Measurements from ENCODE around the gene BGN.

BGN gene

GRCh38 chrX:153455571-153455970, 39.2 kb upstream of the BGN start:
- Histone ChIP-seq H3K27ac (ENCODE audit: low read length, poor library complexity, severe bottlenecking) (no peak overlapping the region), H3K4me3 (ENCODE audit: insufficient read depth in 1 of 2, low read depth in 1 of 2, low read length in 2 of 2) (no peak overlapping the region), H4K91ac (ENCODE audit: low read length) (no peak overlapping the region), H3K9me3 (ENCODE audit: control insufficient read depth, low read length) (no peaks in the 10 kb centered on the region), H3K14ac (ENCODE audit: low read length in 2 of 2) (no peak overlapping the region), H2BK120ac (ENCODE audit: low read depth, low read length) (no peak overlapping the region), H4K8ac (ENCODE audit: low read length) (no peak overlapping the region), H3K36me3 (ENCODE audit: control insufficient read depth in 1 of 2, insufficient read depth in 2 of 2, low read depth in 1 of 2, low read length in 2 of 2) (peaks cover 0 to 46% of the 10 kb centered on the region in 2 experiments), H2AFZ (ENCODE audit: low read depth, low read length) (no peak overlapping the region), H3K23ac (ENCODE audit: low read length in 2 of 2) (no peak overlapping the region), H3K4me2 (ENCODE audit: low read length, poor library complexity, severe bottlenecking) (no peak overlapping the region), H3K9ac (ENCODE audit: low read length) (no peak overlapping the region), H3K18ac (ENCODE audit: low read depth in 1 of 2, low read length in 2 of 2) (no peak overlapping the region), H3K79me1 (replicated peaks; ENCODE audit: low read length, poor library complexity, severe bottlenecking) (no peaks in the 10 kb centered on the region), H3K27me3 (ENCODE audit: control insufficient read depth in 1 of 2, insufficient read depth in 1 of 2, low read length in 2 of 2) (peaks cover 0 to 12% of the 10 kb centered on the region in 2 experiments), H2BK12ac (ENCODE audit: low read length in 2 of 2) (no peak overlapping the region), H2BK5ac (ENCODE audit: low read depth, low read length, poor library complexity, severe bottlenecking) (no peak overlapping the region), H2AK5ac (ENCODE audit: low read length, severe bottlenecking) (no peak overlapping the region), H3K4ac (ENCODE audit: low read depth in 1 of 2, low read length in 2 of 2) (no peak overlapping the region), H3K4me1 (ENCODE audit: control insufficient read depth, insufficient read depth, low read depth, low read length) (peaks cover 7% of the 10 kb centered on the region), H2BK15ac (ENCODE audit: low read depth, poor library complexity, severe bottlenecking) (no peak overlapping the region)
- 94% methylated on average over 13 of the region's 16 CpGs for WGBS
- DNase-seq = no peak

DNA sequence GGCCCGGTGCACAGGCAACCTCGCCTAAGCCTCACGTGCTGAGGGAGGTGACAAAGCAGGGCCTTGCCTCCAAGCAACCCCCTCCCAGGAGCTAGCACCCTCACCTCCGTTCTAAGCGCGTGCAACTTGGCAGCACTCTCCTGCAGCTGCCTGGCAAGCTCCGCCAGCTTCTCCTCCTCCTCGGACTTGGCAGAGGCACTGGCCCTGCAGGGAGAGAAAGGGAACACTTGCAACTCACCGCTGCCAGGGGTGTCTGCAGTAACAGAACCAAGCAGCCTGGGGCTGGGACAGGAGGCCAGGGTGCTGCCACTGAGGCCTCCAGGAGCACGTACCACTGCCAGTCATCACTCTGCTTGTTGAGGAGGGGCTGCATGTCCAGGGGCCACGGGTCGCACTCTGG, 38.6 kb upstream of the BGN start:
- DNase-seq = no peak
- H3K9ac ChIP-seq (ENCODE audit: low read length) = no peak overlapping the region
- H2AK5ac ChIP-seq (ENCODE audit: low read length, severe bottlenecking) = no peak overlapping the region
- no peaks in the 10 kb centered on the region for H3K9me3 ChIP-seq (ENCODE audit: control insufficient read depth, low read length)
- no peak overlapping the region for H3K27ac ChIP-seq (ENCODE audit: low read length, poor library complexity, severe bottlenecking)
- no peak overlapping the region for H2BK15ac ChIP-seq (ENCODE audit: low read depth, poor library complexity, severe bottlenecking)
- no peak overlapping the region for H3K4me3 ChIP-seq (ENCODE audit: insufficient read depth in 1 of 2, low read depth in 1 of 2, low read length in 2 of 2)
- H3K27me3 ChIP-seq (ENCODE audit: control insufficient read depth in 1 of 2, insufficient read depth in 1 of 2, low read length in 2 of 2) = peaks cover 0 to 12% of the 10 kb centered on the region in 2 experiments
- no peak overlapping the region for H3K14ac ChIP-seq (ENCODE audit: low read length in 2 of 2)
- H3K4ac ChIP-seq (ENCODE audit: low read depth in 1 of 2, low read length in 2 of 2) = no peak overlapping the region
- WGBS = 97% methylated on average over 11 of the region's 12 CpGs
- no peak overlapping the region for H2AFZ ChIP-seq (ENCODE audit: low read depth, low read length)
- no peak overlapping the region for H3K18ac ChIP-seq (ENCODE audit: low read depth in 1 of 2, low read length in 2 of 2)
- no peak overlapping the region for H3K4me2 ChIP-seq (ENCODE audit: low read length, poor library complexity, severe bottlenecking)
- H2BK120ac ChIP-seq (ENCODE audit: low read depth, low read length) = no peak overlapping the region
- no peaks in the 10 kb centered on the region for H3K79me1 ChIP-seq (replicated peaks; ENCODE audit: low read length, poor library complexity, severe bottlenecking)
- H2BK5ac ChIP-seq (ENCODE audit: low read depth, low read length, poor library complexity, severe bottlenecking) = no peak overlapping the region
- H3K23ac ChIP-seq (ENCODE audit: low read length in 2 of 2) = no peak overlapping the region
- H2BK12ac ChIP-seq (ENCODE audit: low read length in 2 of 2) = no peak overlapping the region
- H4K91ac ChIP-seq (ENCODE audit: low read length) = no peak overlapping the region
- H3K36me3 ChIP-seq (ENCODE audit: control insufficient read depth in 1 of 2, insufficient read depth in 2 of 2, low read depth in 1 of 2, low read length in 2 of 2) = peaks cover 0 to 41% of the 10 kb centered on the region in 2 experiments
- H3K4me1 ChIP-seq (ENCODE audit: control insufficient read depth, insufficient read depth, low read depth, low read length) = peaks cover 9% of the 10 kb centered on the region
- H4K8ac ChIP-seq (ENCODE audit: low read length) = no peak overlapping the region

DNA sequence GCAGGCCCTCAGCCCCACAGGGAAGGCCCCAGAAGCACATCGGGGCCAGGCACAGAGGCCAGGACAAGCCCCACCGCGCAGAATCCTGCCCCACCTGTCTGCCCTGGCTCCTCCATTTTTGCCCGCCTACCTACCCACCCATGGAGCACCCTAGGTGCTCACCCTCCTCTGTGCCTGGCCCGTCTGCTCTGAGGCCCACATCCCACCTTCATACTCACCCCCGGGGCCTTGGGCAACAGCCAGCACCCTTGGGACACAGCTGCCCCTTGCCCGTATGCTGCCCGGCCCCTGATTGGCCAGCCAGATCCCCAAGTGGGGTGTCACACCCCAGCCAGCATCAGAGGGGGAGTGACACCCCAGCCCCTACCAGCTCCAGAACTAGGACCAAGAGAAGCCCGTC, 38.1 kb upstream of the BGN start:
- Histone ChIP-seq H3K4me3 (ENCODE audit: insufficient read depth in 1 of 2, low read depth in 1 of 2, low read length in 2 of 2) (no peak overlapping the region), H2BK12ac (ENCODE audit: low read length in 2 of 2) (no peak overlapping the region), H3K27ac (ENCODE audit: low read length, poor library complexity, severe bottlenecking) (no peak overlapping the region), H2BK120ac (ENCODE audit: low read depth, low read length) (no peak overlapping the region), H3K9me3 (ENCODE audit: control insufficient read depth, low read length) (no peaks in the 10 kb centered on the region), H3K36me3 (ENCODE audit: control insufficient read depth in 1 of 2, insufficient read depth in 2 of 2, low read depth in 1 of 2, low read length in 2 of 2) (peaks cover 2 to 41% of the 10 kb centered on the region in 2 experiments), H3K23ac (ENCODE audit: low read length in 2 of 2) (no peak overlapping the region), H3K4me2 (ENCODE audit: low read length, poor library complexity, severe bottlenecking) (no peak overlapping the region), H3K27me3 (ENCODE audit: control insufficient read depth in 1 of 2, insufficient read depth in 1 of 2, low read length in 2 of 2) (peaks cover 0 to 9% of the 10 kb centered on the region in 2 experiments), H3K4ac (ENCODE audit: low read depth in 1 of 2, low read length in 2 of 2) (no peak overlapping the region), H3K18ac (ENCODE audit: low read depth in 1 of 2, low read length in 2 of 2) (no peak overlapping the region), H2AK5ac (ENCODE audit: low read length, severe bottlenecking) (no peak overlapping the region), H3K79me1 (replicated peaks; ENCODE audit: low read length, poor library complexity, severe bottlenecking) (peaks cover 1% of the 10 kb centered on the region), H2AFZ (ENCODE audit: low read depth, low read length) (no peak overlapping the region), H2BK5ac (ENCODE audit: low read depth, low read length, poor library complexity, severe bottlenecking) (no peak overlapping the region), H4K91ac (ENCODE audit: low read length) (no peak overlapping the region), H2BK15ac (ENCODE audit: low read depth, poor library complexity, severe bottlenecking) (no peak overlapping the region), H3K4me1 (ENCODE audit: control insufficient read depth, insufficient read depth, low read depth, low read length) (peaks cover 9% of the 10 kb centered on the region), H3K9ac (ENCODE audit: low read length) (no peak overlapping the region), H4K8ac (ENCODE audit: low read length) (no peak overlapping the region), H3K14ac (ENCODE audit: low read length in 2 of 2) (no peak overlapping the region)
- DNase-seq = no peak
- 95% methylated on average over 9 of the region's 9 CpGs for WGBS

- Histone ChIP-seq H2BK5ac (ENCODE audit: low read depth, low read length, poor library complexity, severe bottlenecking) (no peak overlapping the region), H3K36me3 (ENCODE audit: control insufficient read depth in 1 of 2, insufficient read depth in 2 of 2, low read depth in 1 of 2, low read length in 2 of 2) (peaks cover 4 to 44% of the 10 kb centered on the region in 2 experiments), H3K4me2 (ENCODE audit: low read length, poor library complexity, severe bottlenecking) (no peak overlapping the region), H2AFZ (ENCODE audit: low read depth, low read length) (no peak overlapping the region), H4K91ac (ENCODE audit: low read length) (no peak overlapping the region), H2BK15ac (ENCODE audit: low read depth, poor library complexity, severe bottlenecking) (no peak overlapping the region), H3K27ac (ENCODE audit: low read length, poor library complexity, severe bottlenecking) (no peak overlapping the region), H3K18ac (ENCODE audit: low read depth in 1 of 2, low read length in 2 of 2) (no peak overlapping the region), H3K4me1 (ENCODE audit: control insufficient read depth, insufficient read depth, low read depth, low read length) (peaks cover 10% of the 10 kb centered on the region), H2BK12ac (ENCODE audit: low read length in 2 of 2) (no peak overlapping the region), H3K14ac (ENCODE audit: low read length in 2 of 2) (no peak overlapping the region), H3K23ac (ENCODE audit: low read length in 2 of 2) (no peak overlapping the region), H2AK5ac (ENCODE audit: low read length, severe bottlenecking) (no peak overlapping the region), H3K27me3 (ENCODE audit: control insufficient read depth in 1 of 2, insufficient read depth in 1 of 2, low read length in 2 of 2) (peaks cover 0 to 7% of the 10 kb centered on the region in 2 experiments), H3K4me3 (ENCODE audit: insufficient read depth in 1 of 2, low read depth in 1 of 2, low read length in 2 of 2) (no peak overlapping the region), H4K8ac (ENCODE audit: low read length) (no peak overlapping the region), H3K9ac (ENCODE audit: low read length) (no peak overlapping the region), H2BK120ac (ENCODE audit: low read depth, low read length) (no peak overlapping the region), H3K9me3 (ENCODE audit: control insufficient read depth, low read length) (no peaks in the 10 kb centered on the region), H3K79me1 (replicated peaks; ENCODE audit: low read length, poor library complexity, severe bottlenecking) (peaks cover 1% of the 10 kb centered on the region), H3K4ac (ENCODE audit: low read depth in 1 of 2, low read length in 2 of 2) (no peak overlapping the region)
- WGBS = 97% methylated on average over 17 of the region's 18 CpGs
- no peak for DNase-seq
These were observed 37.5 kb upstream of the BGN start for GRCh38 chrX:153457136-153457825.
